Superior temporal gyrus (tissue), 1 donor: Measurements from ENCODE around the gene CAPZA2.

Source experiments
- DNase-seq: peaks from one replicate; pipeline ENCODE4 v3.0.0-alpha.2; 2016; ENCODE audit errors: extremely low spot score

CAPZA2 gene

GRCh38 chr7:116862951-116863670 lies 724 bp downstream of the CAPZA2 start:
- peak; percentile 46 for DNase-seq

DNA sequence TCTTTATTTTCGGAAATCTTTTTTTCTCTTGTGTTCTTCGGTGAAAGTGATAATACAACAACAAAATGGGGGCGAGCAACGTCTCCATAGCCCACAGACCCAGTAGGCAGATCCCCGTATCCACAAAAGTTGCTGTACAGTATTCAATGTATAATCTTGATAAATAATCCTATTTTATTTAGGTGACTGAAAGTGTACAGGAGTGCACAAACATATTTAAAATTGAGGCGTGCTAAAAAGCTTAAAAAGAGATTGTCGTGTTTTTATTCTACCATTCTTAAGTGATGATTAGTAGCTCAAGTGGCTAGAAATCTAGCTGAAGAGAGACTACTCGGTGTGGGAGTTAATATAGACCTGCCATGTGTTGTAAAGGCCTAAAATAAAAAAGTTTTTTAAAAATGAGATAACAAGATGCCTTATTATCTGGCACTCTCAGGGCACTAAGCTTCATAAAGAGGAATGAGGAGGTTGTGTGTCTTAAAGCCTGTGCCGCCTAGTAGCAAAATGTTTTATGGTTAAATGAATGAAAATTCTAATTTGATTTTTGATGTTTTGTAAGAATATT lies 1.6 kb downstream of the CAPZA2 start:
- DNase-seq: no peak

- DNase-seq: no peak
Observed at GRCh38 chr7:116871061-116871700, 8.8 kb downstream of the CAPZA2 start.

DNA sequence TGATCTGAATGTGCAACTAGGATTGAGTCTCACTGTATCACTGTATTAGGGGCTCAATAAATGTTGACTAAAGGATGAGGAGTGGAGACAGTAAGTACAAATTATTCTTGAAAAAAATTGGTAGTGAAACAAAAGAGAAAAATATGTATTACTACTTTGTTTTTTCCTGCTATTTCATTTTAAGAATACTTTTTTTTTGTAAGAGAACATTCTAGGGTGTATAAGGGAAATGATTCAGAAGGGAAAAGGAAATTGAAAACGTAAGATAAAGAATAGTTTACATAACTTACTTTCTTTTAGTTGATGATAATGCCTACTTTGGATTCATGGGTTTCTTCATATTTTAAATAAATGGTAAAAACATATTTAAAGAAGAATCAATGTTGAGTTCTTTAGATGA lies 9.6 kb downstream of the CAPZA2 start:
- no peak for DNase-seq

- no peak for DNase-seq
Observed at GRCh38 chr7:116873619-116874018, 11.2 kb downstream of the CAPZA2 start.

DNA sequence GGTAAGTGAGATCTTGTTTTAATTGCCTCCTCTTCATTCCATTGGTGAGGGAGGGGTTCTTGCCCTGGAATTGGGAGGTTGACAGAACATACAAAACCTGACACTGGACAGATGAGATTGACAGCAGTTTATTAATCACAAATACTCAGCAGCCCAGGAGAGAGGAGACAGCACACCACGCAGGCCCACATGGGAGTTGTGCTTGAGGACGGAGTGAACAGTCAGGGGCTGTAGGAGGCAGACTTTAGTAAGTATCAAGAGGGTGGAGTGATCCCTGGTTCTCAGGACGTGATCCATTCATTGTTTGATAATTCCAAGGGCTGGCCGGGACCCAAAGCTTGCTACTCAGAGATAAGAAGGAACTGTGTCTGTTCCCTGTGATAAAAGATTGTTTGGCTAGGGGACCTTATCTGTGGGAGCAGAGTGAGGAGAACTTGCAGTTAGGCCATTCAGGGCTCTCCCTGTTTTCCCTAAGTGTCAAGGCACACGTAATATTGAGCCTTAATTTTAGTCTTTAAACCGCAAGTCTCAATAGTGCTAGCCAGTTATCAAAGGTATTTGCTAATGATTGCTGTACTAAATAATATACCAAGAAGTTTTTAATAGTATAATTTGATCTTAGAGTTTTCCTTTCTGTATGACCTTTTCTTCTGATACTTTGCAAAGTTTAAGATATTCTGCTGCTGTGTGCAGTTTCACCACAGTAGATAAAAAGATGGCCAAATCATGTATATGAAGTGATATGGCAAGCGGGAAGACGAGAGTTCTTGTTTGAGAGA lies 14.5 kb downstream of the CAPZA2 start:
- DNase-seq: no peak

DNA sequence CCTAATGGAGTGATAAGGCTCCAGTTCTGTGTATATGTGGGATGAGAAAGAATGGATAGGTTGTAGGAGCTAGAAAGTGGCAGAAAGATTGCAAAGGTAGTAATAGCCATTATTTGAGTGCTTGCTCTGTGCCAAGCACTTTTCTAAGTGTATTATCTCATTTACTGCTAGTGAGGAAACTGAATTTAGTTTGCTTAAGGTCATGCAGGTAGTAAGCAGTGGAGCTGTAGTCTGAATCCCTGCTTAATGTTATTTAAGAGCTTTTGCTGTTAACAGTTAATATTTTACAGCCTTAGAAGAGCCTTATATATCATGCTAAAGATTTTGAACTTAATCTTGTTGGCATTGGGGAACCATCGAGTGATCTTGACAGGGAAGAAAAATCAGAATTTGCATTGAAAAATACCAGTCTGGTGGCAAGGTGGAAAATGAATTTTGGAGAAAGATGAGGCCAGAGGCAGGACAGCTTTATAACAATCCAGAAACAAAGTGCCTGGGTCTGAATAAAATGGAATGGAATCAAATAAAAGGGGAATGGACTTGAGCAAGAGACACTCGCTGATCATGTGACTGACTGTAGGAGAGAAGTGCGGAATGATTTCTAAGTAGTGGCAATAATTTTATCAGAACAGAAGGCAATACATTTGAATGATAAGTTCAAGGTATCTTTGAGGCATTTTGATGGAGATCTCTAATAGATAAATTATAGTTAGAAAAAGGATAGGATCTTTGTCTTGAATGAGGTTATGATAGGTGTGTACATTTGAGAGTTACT lies 15.2 kb downstream of the CAPZA2 start:
- no peak for DNase-seq

DNA sequence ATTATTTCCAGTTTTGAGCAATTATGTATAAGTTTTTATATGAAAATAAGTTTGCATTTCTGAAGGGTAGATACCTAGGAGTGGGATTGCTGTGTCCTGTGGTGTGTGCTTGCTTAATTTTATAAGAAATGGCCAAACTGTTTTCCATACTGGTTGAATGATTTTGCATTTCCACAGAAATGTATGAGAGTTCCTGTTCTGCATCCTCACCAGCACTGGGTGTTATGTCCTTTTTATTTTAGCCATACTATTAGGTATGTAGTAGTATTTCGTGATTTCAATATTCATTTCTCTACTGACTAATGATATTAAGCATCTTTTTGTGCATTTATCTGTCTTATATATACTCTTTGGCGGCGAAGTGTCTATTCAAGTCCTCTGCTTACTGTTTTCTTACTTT lies 22.3 kb downstream of the CAPZA2 start:
- DNase-seq: no peak

DNA sequence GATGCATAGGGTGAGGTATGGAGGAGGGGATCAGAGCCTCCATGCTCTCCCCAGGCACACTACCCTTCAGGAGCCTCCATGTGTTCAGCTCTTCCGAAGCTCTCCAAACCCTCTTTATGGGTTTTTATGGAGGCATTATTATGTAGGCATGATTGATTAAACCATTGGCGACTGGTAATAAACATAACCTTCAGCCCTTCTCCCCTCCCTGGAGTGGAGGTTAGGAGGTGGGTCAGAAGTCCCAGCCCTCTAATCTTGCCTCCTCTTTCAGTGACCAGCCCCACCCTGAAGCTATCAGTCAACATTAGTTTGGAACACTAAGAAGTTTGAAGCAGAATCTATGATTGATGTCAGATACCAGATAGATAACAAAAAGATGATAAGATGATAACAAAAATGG lies 23.3 kb downstream of the CAPZA2 start:
- DNase-seq: no peak

GRCh38 chr7:116886543-116887156 lies 24.3 kb downstream of the CAPZA2 start:
- DNase-seq: no peak

DNA sequence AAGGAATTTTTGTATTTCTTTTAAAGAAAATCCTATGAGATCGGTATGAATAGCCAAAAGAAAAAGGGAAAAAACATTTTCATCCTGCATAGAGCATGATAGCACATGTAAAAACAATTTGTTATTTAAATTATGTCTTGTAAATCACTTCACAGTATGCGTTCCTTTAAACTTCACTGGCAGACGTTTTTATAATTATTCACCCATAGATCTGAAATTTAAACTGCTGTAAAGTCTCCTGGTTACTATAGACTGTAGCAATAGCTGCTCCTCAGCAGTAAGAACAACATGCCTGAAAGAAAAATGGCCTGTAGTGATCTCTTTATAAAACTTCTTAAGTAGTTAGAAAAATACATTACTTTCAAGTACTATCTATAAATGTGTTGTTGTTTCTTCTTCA lies 26.5 kb downstream of the CAPZA2 start:
- DNase-seq: no peak

DNA sequence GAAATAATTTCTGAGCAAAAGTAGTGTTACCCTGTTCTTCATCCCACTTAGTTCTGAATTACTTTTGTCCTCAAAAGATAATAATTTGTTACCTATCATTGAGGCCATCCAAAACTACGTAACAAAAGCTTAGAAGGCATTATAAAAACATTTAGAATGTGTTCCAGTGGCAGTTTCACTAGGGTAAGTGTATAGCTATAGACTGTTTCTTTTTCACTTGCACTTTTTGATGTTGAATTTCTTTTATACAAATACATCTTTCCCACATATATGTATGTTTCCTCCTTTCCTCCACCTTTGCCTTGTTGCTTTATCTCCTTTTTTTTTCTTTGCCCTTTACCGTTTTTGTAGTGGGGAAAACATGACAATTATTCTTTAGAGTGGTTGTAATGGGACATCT lies 33.5 kb downstream of the CAPZA2 start:
- DNase-seq: no peak

DNA sequence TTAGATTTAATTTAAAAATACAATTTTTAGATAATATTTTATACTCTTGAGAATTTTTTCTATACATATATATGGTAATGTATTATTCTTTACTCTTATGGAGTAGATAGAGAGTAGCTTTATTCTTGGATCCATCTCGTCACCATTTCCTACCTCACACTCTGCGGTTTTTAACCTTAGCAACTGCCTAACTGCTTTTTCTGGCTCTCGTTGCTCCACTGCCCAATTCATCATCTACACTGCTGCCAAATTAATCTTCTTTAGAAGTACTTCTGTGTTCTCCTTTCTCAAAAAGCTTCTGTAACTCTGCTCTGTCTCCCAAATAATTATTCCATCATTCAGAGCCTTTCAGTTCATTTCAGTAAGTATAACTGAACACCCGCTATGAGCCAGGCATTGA lies 35.3 kb downstream of the CAPZA2 start:
- DNase-seq: peak; percentile 26

GRCh38 chr7:116899308-116899707 lies 36.9 kb downstream of the CAPZA2 start:
- no peak for DNase-seq

DNA sequence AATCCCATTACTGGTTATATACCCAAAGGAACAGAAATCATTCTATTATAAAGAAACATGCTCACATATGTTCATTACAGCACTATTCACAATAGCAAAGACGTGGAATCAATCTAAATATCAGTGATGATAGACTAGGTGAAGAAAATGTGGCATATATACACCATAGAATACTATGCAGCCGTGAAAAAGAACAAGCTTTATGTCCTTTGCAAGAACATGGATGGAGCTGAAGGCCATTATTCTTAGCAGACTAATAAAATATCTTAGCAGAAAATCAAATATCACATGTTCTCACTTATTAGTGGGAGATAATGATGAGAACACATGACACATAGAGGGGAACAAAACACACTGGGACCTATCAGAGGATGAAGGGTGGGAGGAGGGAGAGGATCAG lies 38.8 kb downstream of the CAPZA2 start:
- no peak for DNase-seq

DNA sequence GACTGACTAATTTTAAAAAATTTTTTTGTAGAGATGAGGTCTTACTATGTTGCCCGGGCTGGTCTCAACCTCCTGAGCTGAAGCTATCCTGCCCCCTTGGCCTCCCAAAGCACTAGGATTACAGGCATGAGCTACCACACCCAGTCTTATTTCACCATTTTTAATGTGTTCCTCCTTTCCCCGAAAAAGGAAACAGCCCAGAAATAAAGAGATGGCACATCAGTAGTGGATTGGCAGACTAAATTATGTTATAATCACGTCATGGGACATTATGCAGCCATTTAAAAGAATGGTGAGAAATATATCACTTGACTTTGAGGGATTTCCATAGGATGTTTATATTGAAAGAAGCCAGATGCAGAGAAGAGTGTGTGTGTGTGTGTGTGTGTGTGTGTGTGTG lies 40.5 kb downstream of the CAPZA2 start:
- DNase-seq: no peak

DNA sequence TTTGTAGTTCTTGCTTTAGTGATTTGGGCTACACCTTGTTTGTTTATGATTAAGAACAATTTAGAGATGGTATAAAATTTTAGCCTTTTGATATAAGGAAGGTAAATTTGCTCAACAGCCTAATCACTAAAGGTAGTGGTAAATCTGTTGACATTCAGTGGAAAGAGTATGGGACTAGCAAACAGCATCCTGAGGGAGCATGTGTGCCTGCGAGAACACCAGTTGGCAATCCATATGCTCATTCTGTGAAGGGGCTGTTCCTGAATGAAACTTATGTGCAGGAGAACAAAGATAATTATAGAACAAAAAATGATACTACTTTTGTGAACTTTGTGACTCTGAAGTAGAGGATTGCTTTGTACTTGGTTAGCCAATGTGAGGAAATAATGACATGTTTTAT lies 44.0 kb downstream of the CAPZA2 start:
- no peak for DNase-seq

GRCh38 chr7:116910383-116910782 lies 48.0 kb downstream of the CAPZA2 start:
- DNase-seq: no peak

DNA sequence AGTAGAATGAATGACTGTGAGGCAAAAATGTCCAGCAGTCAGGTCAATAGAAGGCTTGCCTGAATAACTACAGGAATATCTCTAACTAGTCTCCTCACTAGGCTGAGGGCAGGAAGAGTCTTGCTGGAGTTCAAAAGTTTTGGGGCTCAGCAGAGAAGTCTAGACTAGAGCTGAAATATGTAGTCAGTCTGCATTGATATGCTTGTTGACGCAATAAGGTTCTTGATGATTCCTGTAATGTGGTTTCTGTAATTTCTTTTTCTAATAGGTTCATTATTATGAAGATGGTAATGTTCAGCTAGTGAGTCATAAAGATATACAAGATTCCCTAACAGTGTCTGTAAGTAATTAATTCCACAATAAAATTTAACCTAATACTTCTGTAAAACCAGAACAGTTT lies 49.4 kb downstream of the CAPZA2 start:
- no peak for DNase-seq

DNA sequence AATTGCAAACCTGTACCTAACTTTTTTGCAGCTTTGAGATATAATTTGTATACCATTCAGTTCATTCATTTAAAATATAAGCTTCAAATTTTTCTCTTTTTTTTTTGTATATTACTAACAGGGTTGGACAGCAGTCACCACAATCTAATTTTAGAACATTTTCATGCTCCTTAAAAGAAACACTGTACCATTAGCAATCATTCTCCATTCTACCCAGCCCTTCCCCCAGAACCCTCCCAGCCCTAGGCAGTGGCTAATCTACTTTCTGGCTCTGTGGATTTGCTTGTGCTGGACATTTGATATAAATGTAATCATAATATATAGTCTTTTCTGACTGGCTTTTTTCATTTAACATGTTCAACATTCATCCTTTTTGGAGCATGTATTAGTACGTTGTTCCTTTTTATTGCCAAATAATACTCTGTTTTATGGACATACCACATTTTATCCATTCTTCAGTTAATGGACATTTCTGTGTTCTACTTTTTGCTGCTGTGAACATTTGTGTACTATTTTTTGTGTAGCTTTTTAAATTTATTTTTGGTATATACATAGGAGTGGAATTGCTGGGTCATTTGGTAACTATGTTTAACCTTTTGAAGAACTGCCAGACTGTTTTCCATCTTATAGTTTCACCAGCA lies 50.0 kb downstream of the CAPZA2 start:
- DNase-seq: no peak

- no peak for DNase-seq
Observed at GRCh38 chr7:116918704-116919103, 56.3 kb downstream of the CAPZA2 start.
